ENCODE results near the gene BSN. TPM values are rescaled to one million over a fixed set of nuclear protein-coding genes. Genes with fewer than 3 reads are reported as not detected.

The BSN gene
- polyA plus RNA-seq, 1 donor (not counting 4 experiments of a cell fraction or from before 2014, with no cell fraction given) = under 0.01 TPM

DNA sequence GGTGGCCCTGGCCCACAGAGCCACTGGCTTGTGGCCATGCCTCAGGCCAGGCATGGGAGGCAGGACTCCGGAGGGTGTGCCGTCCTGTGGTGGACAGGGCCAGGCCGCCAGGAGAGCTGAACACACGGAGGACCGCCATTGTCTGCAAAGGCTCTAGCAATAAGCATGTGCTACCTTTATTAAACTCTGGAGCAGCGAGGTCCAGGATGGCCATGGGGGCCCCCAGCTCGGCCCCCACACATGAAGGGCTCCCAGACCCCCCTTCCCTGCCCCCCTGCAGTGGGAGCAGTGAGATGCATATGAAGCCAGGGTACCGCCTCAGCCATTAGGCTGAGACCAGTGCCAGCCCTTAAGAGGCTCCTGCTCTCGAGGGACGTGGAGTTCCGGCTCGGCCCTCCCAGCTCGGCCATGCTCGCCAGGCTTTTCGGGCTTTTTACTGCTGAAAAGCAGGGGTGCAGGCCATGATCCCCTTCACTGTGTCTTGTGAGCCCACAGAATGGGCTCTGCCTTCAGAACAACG lies 162.5 kb downstream of the BSN start:
- no peak for FAIRE-seq
- dilution Hi-C loops (cut with MboI; ENCODE audit: extremely low pct_ligation_motif_present, low sequenced_read_pairs) = no loop called here
- no peak for TF ChIP-seq EZH2 (IDR thresholded peaks at IDR 0.05; ENCODE audit: low read length)
- TF ChIP-seq, protein P1, sequence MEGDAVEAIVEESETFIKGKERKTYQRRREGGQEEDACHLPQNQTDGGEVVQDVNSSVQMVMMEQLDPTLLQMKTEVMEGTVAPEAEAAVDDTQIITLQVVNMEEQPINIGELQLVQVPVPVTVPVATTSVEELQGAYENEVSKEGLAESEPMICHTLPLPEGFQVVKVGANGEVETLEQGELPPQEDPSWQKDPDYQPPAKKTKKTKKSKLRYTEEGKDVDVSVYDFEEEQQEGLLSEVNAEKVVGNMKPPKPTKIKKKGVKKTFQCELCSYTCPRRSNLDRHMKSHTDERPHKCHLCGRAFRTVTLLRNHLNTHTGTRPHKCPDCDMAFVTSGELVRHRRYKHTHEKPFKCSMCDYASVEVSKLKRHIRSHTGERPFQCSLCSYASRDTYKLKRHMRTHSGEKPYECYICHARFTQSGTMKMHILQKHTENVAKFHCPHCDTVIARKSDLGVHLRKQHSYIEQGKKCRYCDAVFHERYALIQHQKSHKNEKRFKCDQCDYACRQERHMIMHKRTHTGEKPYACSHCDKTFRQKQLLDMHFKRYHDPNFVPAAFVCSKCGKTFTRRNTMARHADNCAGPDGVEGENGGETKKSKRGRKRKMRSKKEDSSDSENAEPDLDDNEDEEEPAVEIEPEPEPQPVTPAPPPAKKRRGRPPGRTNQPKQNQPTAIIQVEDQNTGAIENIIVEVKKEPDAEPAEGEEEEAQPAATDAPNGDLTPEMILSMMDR (optimal IDR thresholded peaks at IDR 0.05 in 1 of 3, IDR thresholded peaks at IDR 0.05 in 1 of 3, conservative IDR thresholded peaks at IDR 0.05 in 1 of 3; ENCODE audit: extremely low read depth in 1 of 3, insufficient read depth in 2 of 3, low read length in 3 of 3) = no peak
- Histone ChIP-seq H3K27me3 (ENCODE audit: control insufficient read depth, extremely low read depth, insufficient read depth, low read length) (no peaks in the 10 kb centered on the region), H2AFZ (ENCODE audit: control insufficient read depth, low read length) (no peak overlapping the region), H3K4me1 (ENCODE audit: control insufficient read depth, extremely low read depth, insufficient read depth, low read length) (peaks cover 19% of the 10 kb centered on the region), H3K27ac (ENCODE audit: control insufficient read depth, insufficient read depth, low read length) (no peak overlapping the region), H3K9me1 (ENCODE audit: control insufficient read depth, extremely low read depth, insufficient read depth, low read length) (no peaks in the 10 kb centered on the region), H4K20me1 (ENCODE audit: control insufficient read depth, extremely low read depth, insufficient read depth, low read length) (peaks cover 14% of the 10 kb centered on the region), H3K79me2 (ENCODE audit: control insufficient read depth, insufficient read depth, low read length) (no peaks in the 10 kb centered on the region), H3K9me3 (ENCODE audit: control insufficient read depth, low read depth, low read length) (no peaks in the 10 kb centered on the region), H3K4me2 (ENCODE audit: control insufficient read depth, extremely low read depth, insufficient read depth, low read depth, low read length) (no peak overlapping the region), H3K9ac (ENCODE audit: control insufficient read depth, extremely low read depth, insufficient read depth, low read length) (no peak overlapping the region), H3K4me3 (ENCODE audit: control insufficient read depth in 2 of 3, extremely low read depth in 1 of 3, insufficient read depth in 2 of 3, low read depth in 1 of 3, low read length in 3 of 3) (no peak overlapping the region), H3K36me3 (ENCODE audit: control insufficient read depth in 2 of 2, extremely low read depth in 1 of 2, insufficient read depth in 2 of 2, low read length in 2 of 2) (peaks cover 12 to 25% of the 10 kb centered on the region in 2 experiments)
- DNase-seq (ENCODE audit: low read depth, low spot score) = no peak

DNA sequence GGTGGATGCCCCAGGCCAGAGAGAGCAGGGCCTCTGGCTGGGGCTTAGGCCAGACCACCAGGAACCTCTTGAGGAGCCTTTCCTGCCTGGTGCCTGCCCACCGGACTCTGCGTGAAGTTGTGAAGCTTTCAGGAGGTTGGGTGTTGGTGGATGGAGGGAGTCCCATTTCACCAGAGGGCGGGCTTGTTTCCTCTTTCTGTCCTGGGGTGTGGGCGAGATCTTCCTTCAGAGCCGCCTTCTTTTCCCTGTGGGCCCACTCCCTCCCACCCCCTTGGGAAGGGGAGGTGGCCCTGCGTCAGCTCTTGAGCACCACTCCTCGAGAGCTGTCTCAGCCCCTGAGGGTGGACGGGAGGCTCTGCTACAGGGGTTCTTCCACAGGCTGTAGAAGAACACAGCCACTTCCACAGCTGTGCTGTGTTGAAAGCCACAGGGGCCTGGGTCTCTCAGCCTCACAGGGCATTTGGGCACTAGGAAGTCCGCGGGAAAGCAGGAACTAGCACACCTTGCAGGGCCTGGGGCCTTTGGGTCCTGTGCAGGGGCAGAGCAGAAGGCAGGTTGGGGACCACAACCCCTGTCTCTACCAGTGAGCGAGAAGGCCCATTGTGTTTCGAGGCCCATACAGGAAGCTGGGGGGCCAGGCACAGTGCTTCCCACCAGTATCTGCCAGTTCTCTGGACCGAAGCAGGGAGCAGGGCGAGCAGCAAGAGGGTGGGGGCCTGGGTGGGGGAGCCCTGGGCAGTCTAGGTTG lies 163.1 kb downstream of the BSN start:
- peaks cover 3% of the 10 kb centered on the region for H3K79me2 ChIP-seq (ENCODE audit: control insufficient read depth, insufficient read depth, low read length)
- no peak overlapping the region for H3K4me2 ChIP-seq (ENCODE audit: control insufficient read depth, extremely low read depth, insufficient read depth, low read depth, low read length)
- peaks cover 20% of the 10 kb centered on the region for H3K4me1 ChIP-seq (ENCODE audit: control insufficient read depth, extremely low read depth, insufficient read depth, low read length)
- H3K36me3 ChIP-seq (ENCODE audit: control insufficient read depth in 2 of 2, extremely low read depth in 1 of 2, insufficient read depth in 2 of 2, low read length in 2 of 2) = peaks cover 18 to 27% of the 10 kb centered on the region in 2 experiments
- dilution Hi-C loops (cut with MboI; ENCODE audit: extremely low pct_ligation_motif_present, low sequenced_read_pairs) = no loop called here
- peaks cover 14% of the 10 kb centered on the region for H4K20me1 ChIP-seq (ENCODE audit: control insufficient read depth, extremely low read depth, insufficient read depth, low read length)
- no peak overlapping the region for H3K27ac ChIP-seq (ENCODE audit: control insufficient read depth, insufficient read depth, low read length)
- H3K27me3 ChIP-seq (ENCODE audit: control insufficient read depth, extremely low read depth, insufficient read depth, low read length) = no peaks in the 10 kb centered on the region
- TF ChIP-seq, protein P1 (optimal IDR thresholded peaks at IDR 0.05 in 1 of 3, IDR thresholded peaks at IDR 0.05 in 1 of 3, conservative IDR thresholded peaks at IDR 0.05 in 1 of 3; ENCODE audit: extremely low read depth in 1 of 3, insufficient read depth in 2 of 3, low read length in 3 of 3) = no peak
- no peak for TF ChIP-seq EZH2 (IDR thresholded peaks at IDR 0.05; ENCODE audit: low read length)
- DNase-seq (ENCODE audit: low read depth, low spot score) = no peak
- H3K4me3 ChIP-seq (ENCODE audit: control insufficient read depth in 2 of 3, extremely low read depth in 1 of 3, insufficient read depth in 2 of 3, low read depth in 1 of 3, low read length in 3 of 3) = no peak overlapping the region
- FAIRE-seq = no peak
- no peak overlapping the region for H2AFZ ChIP-seq (ENCODE audit: control insufficient read depth, low read length)
- H3K9me1 ChIP-seq (ENCODE audit: control insufficient read depth, extremely low read depth, insufficient read depth, low read length) = no peaks in the 10 kb centered on the region
- no peaks in the 10 kb centered on the region for H3K9me3 ChIP-seq (ENCODE audit: control insufficient read depth, low read depth, low read length)
- H3K9ac ChIP-seq (ENCODE audit: control insufficient read depth, extremely low read depth, insufficient read depth, low read length) = no peak overlapping the region
